Mucosa of rectum (tissue), 2 donors: Measurements from ENCODE around the gene PALLD.

Experiments used
- H3K27ac ChIP-seq, 2 donors: one replicate each; pipeline ENCODE4 v1.7.0; 2013; ENCODE audit warnings: inconsistent platforms in 2 of 2, low read depth in 2 of 2, low read length in 2 of 2
- H3K27me3 ChIP-seq, 2 donors: one replicate each; pipeline ENCODE4 v1.7.0; 2013; ENCODE audit warnings: low read length in 2 of 2; ENCODE audit not compliant: control insufficient read depth in 2 of 2, insufficient read depth in 2 of 2
- H3K36me3 ChIP-seq, 2 donors: one replicate each; pipeline ENCODE4 v1.7.0; 2013; ENCODE audit warnings: low read length in 2 of 2; ENCODE audit not compliant: control insufficient read depth in 2 of 2, insufficient read depth in 2 of 2
- H3K4me1 ChIP-seq, 2 donors: one replicate each; pipeline ENCODE4 v1.7.0; 2013; ENCODE audit warnings: low read length in 2 of 2, mild to moderate bottlenecking in 1 of 2; ENCODE audit not compliant: control insufficient read depth in 2 of 2, insufficient read depth in 2 of 2
- H3K4me3 ChIP-seq, 2 donors: one replicate each; pipeline ENCODE4 v1.7.0; 2013; ENCODE audit warnings: low read length in 2 of 2
- H3K9ac ChIP-seq, 2 donors: one replicate each; pipeline ENCODE4 v1.7.0; 2013; ENCODE audit warnings: low read length in 2 of 2, low read depth in 1 of 2, mild to moderate bottlenecking in 1 of 2
- H3K9me3 ChIP-seq, 2 donors: one replicate each; pipeline ENCODE4 v1.7.0; 2013; ENCODE audit warnings: low read length in 2 of 2; ENCODE audit not compliant: control insufficient read depth in 2 of 2
- donor health status: healthy.
- donor health status: Normal muscosa, but diverticular disease.

PALLD gene

GRCh38 chr4:168759321-168759720, 262.5 kb downstream of the PALLD start:
- Histone ChIP-seq H3K36me3 (peaks cover 0 to 2% of the 10 kb centered on the region in 2 donors), H3K4me1 (no peaks in the 10 kb centered on the region), H3K9me3 (no peaks in the 10 kb centered on the region), H3K27me3 (no peaks in the 10 kb centered on the region), H3K9ac (no peak overlapping the region), H3K4me3 (no peak overlapping the region), H3K27ac (no peak overlapping the region)

DNA sequence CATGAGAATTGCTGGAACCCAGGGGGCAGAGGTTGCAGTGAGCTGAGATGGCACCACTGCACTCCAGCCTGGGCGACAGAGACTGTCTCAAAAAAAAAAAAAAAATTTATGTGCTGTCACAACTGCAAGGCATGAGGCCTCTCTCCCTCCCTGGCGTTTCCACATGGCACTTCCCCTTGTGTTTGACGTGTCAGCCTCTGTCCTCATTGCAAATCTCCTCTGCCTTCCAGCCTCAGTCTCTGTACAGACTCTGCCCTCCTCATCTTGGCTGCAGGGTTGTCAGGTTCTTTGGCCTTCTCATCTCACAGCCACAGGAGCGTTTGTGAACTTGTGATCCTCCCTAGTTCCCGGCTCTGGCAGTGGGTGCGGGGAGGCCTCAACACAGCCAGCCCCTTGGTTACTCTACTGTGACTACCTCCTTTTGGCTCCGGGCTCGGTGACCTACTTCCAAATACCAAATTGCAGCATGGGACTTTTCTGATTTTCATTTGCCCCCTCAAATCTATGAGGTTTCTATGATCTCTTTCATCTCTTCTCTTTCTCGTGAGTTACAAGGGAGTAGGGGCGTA, 263.2 kb downstream of the PALLD start:
- Histone ChIP-seq H3K4me3 (no peak overlapping the region), H3K4me1 (peaks cover under 1% of the 10 kb centered on the region in 2 donors), H3K36me3 (peaks cover 0 to 2% of the 10 kb centered on the region in 2 donors), H3K27ac (no peak overlapping the region), H3K9me3 (no peaks in the 10 kb centered on the region), H3K27me3 (no peaks in the 10 kb centered on the region), H3K9ac (no peak overlapping the region)

- Histone ChIP-seq H3K27me3 (no peaks in the 10 kb centered on the region), H3K4me1 (peaks cover 4 to 7% of the 10 kb centered on the region in 2 donors), H3K36me3 (peaks cover 0 to 2% of the 10 kb centered on the region in 2 donors), H3K4me3 (no peak overlapping the region), H3K27ac (no peak overlapping the region), H3K9me3 (no peaks in the 10 kb centered on the region), H3K9ac (no peak overlapping the region)
These were observed 264.2 kb downstream of the PALLD start for GRCh38 chr4:168761066-168761465.

GRCh38 chr4:168765322-168765721, 268.5 kb downstream of the PALLD start:
- H3K9ac ChIP-seq = no peak overlapping the region
- peak overlapping the region; percentile 76 to 89 for H3K27ac ChIP-seq
- H3K4me1 ChIP-seq = peaks cover 12 to 29% of the 10 kb centered on the region in 2 donors
- peaks cover 0 to 2% of the 10 kb centered on the region in 2 donors for H3K36me3 ChIP-seq
- H3K9me3 ChIP-seq = no peaks in the 10 kb centered on the region
- no peak overlapping the region for H3K4me3 ChIP-seq
- H3K27me3 ChIP-seq = no peaks in the 10 kb centered on the region

GRCh38 chr4:168765726-168766125, 268.9 kb downstream of the PALLD start:
- Histone ChIP-seq H3K36me3 (peaks cover 0 to 2% of the 10 kb centered on the region in 2 donors), H3K27ac (peak overlapping the region; percentile 76 to 89), H3K4me3 (no peak overlapping the region), H3K27me3 (no peaks in the 10 kb centered on the region), H3K9ac (no peak overlapping the region), H3K4me1 (peaks cover 12 to 29% of the 10 kb centered on the region in 2 donors), H3K9me3 (no peaks in the 10 kb centered on the region)

DNA sequence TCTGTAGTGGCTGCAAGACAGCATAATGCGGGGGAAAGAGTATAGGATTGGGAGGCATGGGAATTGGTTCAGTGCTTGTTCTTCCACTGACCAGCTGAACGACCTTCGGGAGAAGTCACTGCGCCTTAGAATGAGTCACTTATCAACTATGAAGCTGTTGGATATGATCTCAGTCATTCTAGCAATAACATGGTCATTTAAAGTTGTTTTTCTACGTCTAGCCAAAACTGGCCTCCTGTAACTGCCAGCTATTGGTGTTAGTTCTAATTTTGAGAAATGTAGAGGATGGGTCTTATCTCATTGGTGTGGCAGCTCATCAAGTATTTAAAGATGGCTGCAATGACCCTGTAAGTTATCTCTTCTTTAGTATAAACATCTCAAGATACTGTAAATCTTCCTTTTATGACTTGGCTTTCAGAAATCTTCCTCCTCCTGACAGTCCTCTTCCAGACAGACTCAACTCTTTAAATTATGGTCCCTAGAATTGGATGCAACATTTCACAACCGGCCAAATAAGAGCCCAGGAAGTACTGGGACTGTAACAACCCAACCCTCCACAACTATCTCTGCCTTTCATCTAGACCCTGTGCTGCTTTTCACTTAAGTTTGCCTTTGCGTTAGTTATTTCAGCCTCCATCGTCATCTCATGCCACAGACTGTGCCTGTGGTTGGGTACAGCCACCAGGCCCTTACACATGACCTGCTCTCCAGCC, 269.9 kb downstream of the PALLD start:
- no peak overlapping the region for H3K9ac ChIP-seq
- H3K27ac ChIP-seq = peak overlapping the region; percentile 76 to 89
- H3K9me3 ChIP-seq = no peaks in the 10 kb centered on the region
- peaks cover 0 to 2% of the 10 kb centered on the region in 2 donors for H3K36me3 ChIP-seq
- H3K27me3 ChIP-seq = no peaks in the 10 kb centered on the region
- H3K4me3 ChIP-seq = peak overlapping the region in 1 of 2 donors; percentile 22
- H3K4me1 ChIP-seq = peaks cover 12 to 29% of the 10 kb centered on the region in 2 donors

GRCh38 chr4:168769416-168769815, 272.6 kb downstream of the PALLD start:
- Histone ChIP-seq H3K4me3 (no peak overlapping the region), H3K27ac (no peak overlapping the region), H3K4me1 (peaks cover 15 to 34% of the 10 kb centered on the region in 2 donors), H3K27me3 (no peaks in the 10 kb centered on the region), H3K36me3 (no peaks in the 10 kb centered on the region), H3K9me3 (no peaks in the 10 kb centered on the region), H3K9ac (no peak overlapping the region)

- no peak overlapping the region for H3K4me3 ChIP-seq
- no peak overlapping the region for H3K9ac ChIP-seq
- H3K4me1 ChIP-seq = peaks cover 15 to 34% of the 10 kb centered on the region in 2 donors
- peak overlapping the region in 1 of 2 donors; percentile 6 for H3K27ac ChIP-seq
- no peaks in the 10 kb centered on the region for H3K27me3 ChIP-seq
- no peaks in the 10 kb centered on the region for H3K36me3 ChIP-seq
- H3K9me3 ChIP-seq = no peaks in the 10 kb centered on the region
These were observed 273.0 kb downstream of the PALLD start for GRCh38 chr4:168769837-168770236.

DNA sequence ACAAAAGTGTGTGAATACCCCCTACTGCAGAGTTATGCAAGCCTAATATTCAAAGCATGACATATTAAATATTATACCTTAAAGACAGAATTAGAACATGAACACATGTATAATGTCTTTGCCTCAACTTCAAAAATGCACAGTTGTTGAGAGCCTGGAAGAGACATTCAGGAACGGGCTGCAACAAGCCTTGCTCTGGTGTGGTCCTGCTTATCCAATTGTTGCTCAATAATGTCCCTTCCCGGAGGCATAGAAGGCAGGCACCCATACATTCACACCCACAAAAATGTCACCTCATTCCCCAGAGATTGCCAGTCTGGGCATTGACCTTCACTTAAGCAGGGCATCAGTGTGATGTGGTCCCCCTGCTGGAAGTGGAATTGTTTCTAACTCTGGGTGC, 274.4 kb downstream of the PALLD start:
- Histone ChIP-seq H3K36me3 (no peaks in the 10 kb centered on the region), H3K4me3 (no peak overlapping the region), H3K9me3 (no peaks in the 10 kb centered on the region), H3K27me3 (no peaks in the 10 kb centered on the region), H3K4me1 (peaks cover 7 to 28% of the 10 kb centered on the region in 2 donors), H3K27ac (no peak overlapping the region), H3K9ac (no peak overlapping the region)

- Histone ChIP-seq H3K9ac (peak overlapping the region in 1 of 2 donors; percentile 30), H3K9me3 (peaks cover 0 to 2% of the 10 kb centered on the region in 2 donors), H3K27ac (peak overlapping the region; percentile 53 to 62), H3K4me1 (peaks cover 3 to 20% of the 10 kb centered on the region in 2 donors), H3K36me3 (no peaks in the 10 kb centered on the region), H3K27me3 (no peaks in the 10 kb centered on the region), H3K4me3 (peak overlapping the region; percentile 33 to 44)
These were observed 276.7 kb downstream of the PALLD start for GRCh38 chr4:168773388-168774195.
